Iris pigment epithelial cell (primary cell): ENCODE measurements around the gene SIK3.
"Not testable (repeated sequence)": the region's sequence is repeated elsewhere in the genome, so short reads cannot be mapped to it uniquely, and the experiment has no call there.

Experiments
- DNase-seq: peaks from one replicate; pipeline ENCODE4 v3.0.0-alpha.2; 2011; ENCODE audit warnings: low read depth

The SIK3 gene

GRCh38 chr11:117076941-117077691, 21.1 kb downstream of the SIK3 start:
- no peak for DNase-seq

DNA sequence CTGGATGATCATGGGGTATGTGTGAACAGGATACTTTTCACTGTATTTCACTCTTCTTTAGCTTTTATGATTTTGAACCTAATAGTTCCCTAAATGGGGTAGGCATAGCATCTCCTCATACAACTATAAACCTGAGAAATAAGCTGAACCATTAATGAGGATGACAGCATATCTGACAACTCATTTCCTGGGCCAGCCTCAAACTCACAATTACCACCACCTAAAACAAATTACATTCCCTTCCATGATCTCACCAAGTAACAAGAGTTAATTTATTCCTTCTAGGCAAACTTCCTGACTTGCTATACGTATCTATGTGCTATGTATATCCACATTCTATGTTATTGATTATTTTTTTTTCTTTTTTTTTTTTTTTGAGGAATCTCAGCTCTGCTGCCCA, 23.0 kb downstream of the SIK3 start:
- no peak for DNase-seq

DNA sequence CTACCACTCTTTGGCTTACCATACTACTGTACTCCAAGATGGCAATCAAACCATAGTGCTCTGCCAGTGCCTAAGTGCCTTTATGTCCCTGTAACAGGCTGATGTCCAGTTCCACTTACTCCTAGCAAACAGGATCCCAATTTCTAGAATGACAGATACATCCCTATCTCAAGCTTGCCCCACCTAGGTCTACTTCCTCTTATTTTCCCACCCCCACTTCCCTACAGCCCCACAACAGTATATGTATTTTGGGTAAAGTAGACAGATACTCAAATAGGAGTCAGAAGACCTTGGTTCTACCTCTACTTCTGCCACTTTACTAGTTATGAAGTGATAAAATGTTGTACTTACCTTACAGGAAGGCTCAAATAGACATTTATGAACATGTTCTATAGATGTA, 24.1 kb downstream of the SIK3 start:
- no peak for DNase-seq

DNA sequence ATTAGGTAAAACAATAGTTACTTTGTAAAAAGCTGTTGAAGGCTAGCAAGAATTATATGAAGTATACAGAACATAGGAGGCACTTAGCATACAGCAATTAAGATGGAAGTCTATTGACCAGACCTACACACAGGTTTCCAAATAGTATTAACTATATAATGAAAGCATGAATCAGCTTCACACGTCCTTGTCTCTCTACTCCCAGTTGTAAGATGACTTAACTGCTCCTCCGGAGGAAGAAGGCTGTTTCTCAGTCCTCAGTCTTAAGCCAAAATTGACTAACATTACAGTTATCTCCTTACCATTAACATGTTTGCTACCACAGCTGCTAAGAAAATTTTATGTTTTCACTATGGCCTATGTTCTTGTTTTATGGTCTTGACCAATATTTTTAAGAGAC, 24.7 kb downstream of the SIK3 start:
- no peak for DNase-seq

- peak; percentile 96 for DNase-seq
These were observed 25.4 kb downstream of the SIK3 start for GRCh38 chr11:117072517-117073461.

- peak; percentile 28 for DNase-seq
These were observed 26.9 kb downstream of the SIK3 start for GRCh38 chr11:117071344-117071787.

- DNase-seq = peak; percentile 41
These were observed 28.2 kb downstream of the SIK3 start for GRCh38 chr11:117070016-117070415.

- DNase-seq = no peak
These were observed 29.8 kb downstream of the SIK3 start for GRCh38 chr11:117068303-117068860.

DNA sequence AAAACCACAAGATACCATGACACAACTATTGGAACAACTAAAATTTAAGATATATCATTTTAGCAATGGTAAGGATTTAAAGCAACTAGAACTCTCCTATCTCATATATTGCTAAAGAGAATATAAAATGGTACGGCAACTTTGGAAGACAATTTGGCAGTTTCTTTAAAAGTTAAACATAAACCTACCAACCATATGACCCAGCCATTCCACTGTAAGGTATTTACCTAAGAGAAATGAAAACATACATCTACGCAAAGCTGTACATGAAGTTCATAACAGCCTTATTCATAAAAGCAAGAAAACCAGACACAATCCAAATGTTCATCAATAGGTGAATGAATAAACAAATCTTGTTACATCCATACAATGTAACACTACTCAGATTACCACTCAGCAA, 31.3 kb downstream of the SIK3 start:
- DNase-seq = no peak

GRCh38 chr11:117064275-117064674, 34.0 kb downstream of the SIK3 start:
- peak; percentile 72 for DNase-seq

DNA sequence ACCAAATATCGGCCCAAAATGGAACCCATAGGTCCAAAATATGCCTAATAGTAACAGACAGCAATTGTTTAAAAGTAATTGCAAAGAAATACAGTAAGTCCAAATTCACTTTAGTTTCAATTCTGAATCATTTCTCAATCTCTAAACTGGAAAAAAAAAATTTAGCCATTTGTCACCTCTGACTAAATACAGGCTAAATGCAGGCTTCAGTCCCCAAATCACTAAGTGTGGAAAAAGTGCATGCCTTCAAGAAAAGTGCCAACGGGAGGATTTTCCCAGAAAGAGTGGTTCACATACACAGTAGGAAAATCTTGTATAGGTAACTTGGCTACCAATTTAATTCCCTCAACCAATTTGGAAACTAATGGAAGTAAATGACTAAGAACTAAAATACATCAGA, 35.7 kb downstream of the SIK3 start:
- no peak for DNase-seq

DNA sequence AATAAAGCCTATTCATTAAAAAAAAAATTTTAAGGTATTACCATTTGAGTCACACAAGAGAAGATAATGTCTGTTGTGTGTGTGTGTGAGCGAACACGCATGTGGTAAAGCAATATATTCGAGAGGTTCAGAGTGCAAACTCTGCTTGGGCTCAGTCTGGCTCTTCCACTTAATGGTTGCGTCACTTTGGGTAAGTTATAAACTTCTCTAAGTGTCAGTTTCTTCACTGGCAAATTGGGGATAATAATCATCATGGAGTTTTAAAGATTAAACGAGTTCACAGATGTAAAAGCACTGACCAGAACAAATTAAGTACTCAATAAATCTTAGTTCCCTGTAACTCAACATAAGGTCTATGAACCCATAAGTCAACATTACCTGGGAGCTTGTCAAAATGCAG, 37.0 kb downstream of the SIK3 start:
- DNase-seq = no peak

DNA sequence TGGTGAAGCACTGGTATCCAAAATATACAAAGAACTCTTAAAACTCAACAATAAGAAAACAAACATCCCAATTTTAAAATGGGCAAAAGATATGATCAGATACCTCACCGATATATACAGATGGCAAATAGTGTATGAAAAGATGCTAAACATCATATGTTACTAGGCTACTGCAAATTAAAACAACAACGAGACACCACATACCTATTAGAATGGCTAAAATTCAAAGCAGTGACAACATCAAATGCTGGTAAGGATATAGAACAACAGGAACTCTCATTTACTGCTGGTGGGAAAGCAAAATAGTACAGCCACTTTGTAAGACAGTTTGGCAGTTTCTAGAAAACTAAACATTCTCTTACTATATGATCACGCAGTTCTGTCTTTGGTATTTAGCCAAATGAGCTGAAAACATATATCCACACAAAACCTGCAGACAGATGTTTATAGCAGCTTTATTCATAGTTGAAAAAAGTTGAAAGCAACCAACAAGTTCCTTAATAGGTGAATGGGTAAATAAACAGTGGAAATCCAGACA, 38.5 kb downstream of the SIK3 start:
- DNase-seq = no peak

GRCh38 chr11:117058761-117059261, 39.4 kb downstream of the SIK3 start:
- peak; percentile 40 for DNase-seq

- no peak for DNase-seq
These were observed 40.5 kb downstream of the SIK3 start for GRCh38 chr11:117057727-117058126.

GRCh38 chr11:117057317-117057716, 40.9 kb downstream of the SIK3 start:
- DNase-seq = no peak

- DNase-seq = no peak
These were observed 42.8 kb downstream of the SIK3 start for GRCh38 chr11:117055469-117055868.

- no peak for DNase-seq
These were observed 43.8 kb downstream of the SIK3 start for GRCh38 chr11:117054382-117054781.

GRCh38 chr11:117052196-117053149, 45.8 kb downstream of the SIK3 start:
- no peak for DNase-seq

DNA sequence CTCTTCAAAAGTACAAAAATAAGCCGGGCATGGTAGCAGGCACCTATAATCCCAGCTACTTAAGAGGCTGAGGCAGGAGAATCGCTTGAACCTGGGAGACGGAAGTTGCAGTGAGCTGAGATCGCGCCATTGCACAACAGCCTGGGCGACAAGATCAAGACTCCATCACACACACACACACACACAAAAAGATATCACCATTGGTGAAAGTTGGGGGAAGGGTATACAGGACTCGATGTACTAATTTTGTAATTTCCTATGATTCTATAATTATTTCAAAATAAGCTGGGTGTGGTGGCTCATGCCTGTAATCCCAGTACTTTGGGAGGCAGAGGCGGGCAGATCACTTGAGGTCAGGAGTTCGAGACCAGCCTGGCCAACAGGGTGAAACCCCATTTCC, 48.1 kb downstream of the SIK3 start:
- not testable (repeated sequence) for DNase-seq

GRCh38 chr11:117046627-117047026, 51.6 kb downstream of the SIK3 start:
- DNase-seq = not testable (repeated sequence)
